Loucy (cell line): ENCODE data around the gene TMEM54.

Experiments
- CTCF ChIP-seq: fragments of 200-600 bp; sonication (generic); conservative IDR thresholded peaks from 2 replicates; pipeline ENCODE4 v1.5.1; 2014; ENCODE audit warnings: mild to moderate bottlenecking, antibody characterized with exemption, low read length
- EZH2phosphoT487 ChIP-seq: fragments of 200-600 bp; IDR thresholded peaks from 2 replicates; pipeline ENCODE4 v1.6.1; 2018; ENCODE audit warnings: antibody characterized with exemption, mild to moderate bottlenecking, moderate library complexity, borderline replicate concordance

GRCh38 chr1:32863881-32864245 lies 37.3 kb downstream of the TMEM54 start:
- TF ChIP-seq CTCF: no peak
- no peak for TF ChIP-seq EZH2phosphoT487
